ENCODE measurements around the gene NBEAL1.

DNA sequence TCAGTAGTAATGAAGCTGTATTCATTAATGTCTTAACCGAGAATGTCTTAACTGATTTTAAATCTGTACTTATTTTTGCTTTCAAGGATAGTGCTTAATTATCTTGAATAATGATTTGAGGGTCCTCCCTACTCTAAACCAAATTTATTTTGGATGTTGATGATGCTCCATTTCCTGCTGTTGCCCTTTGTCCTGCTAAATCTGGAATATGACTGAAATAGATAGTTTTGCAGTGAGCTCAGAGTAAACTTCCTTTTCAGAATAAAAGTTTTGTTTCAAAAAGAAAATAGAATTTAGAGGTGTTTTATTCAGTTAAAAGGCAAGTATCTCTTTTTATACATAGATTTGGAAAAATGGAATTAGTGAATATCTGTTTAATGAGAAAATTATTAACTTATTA, 8.1 kb downstream of the NBEAL1 start:
- TF ChIP-seq CTCF (conservative IDR thresholded peaks at IDR 0.05; ENCODE audit: low read length) (no peak), EZH2phosphoT487 (IDR thresholded peaks at IDR 0.05; ENCODE audit: borderline replicate concordance) (no peak)
